Measurements from ENCODE around the gene HGD.
A peak's percentile ranks its signal among the peaks of the same experiment; 100 is the strongest.
"Not testable (repeated sequence)": the region's sequence is repeated elsewhere in the genome, so short reads cannot be mapped to it uniquely, and the experiment has no call there.

HGD gene

GRCh38 chr3:120681506-120682038, 467 bp downstream of the HGD start:
- no peak for TF ChIP-seq CTCF (IDR thresholded peaks at IDR 0.05)
- no peaks in the 10 kb centered on the region for H3K27me3 Mint-ChIP-seq (ENCODE audit: low read depth, poor library complexity)
- peaks cover 6% of the 10 kb centered on the region for H3K4me1 Mint-ChIP-seq
- no peak for DNase-seq
- no peak overlapping the region for H3K4me3 Mint-ChIP-seq
- no peak overlapping the region for H3K27ac Mint-ChIP-seq
- peaks cover 11% of the 10 kb centered on the region for H3K36me3 Mint-ChIP-seq (ENCODE audit: low read depth)
- H3K9me3 Mint-ChIP-seq: peaks cover 26% of the 10 kb centered on the region

- H3K9me3 Mint-ChIP-seq: peaks cover 28% of the 10 kb centered on the region
- no peak for TF ChIP-seq CTCF (IDR thresholded peaks at IDR 0.05)
- H3K4me3 Mint-ChIP-seq: no peak overlapping the region
Measured at GRCh38 chr3:120681018-120681417, 1.0 kb downstream of the HGD start.

GRCh38 chr3:120680193-120680894, 1.7 kb downstream of the HGD start:
- DNase-seq: no peak
- peaks cover 11% of the 10 kb centered on the region for H3K36me3 Mint-ChIP-seq (ENCODE audit: low read depth)
- H3K4me1 Mint-ChIP-seq: peaks cover 6% of the 10 kb centered on the region
- TF ChIP-seq CTCF (IDR thresholded peaks at IDR 0.05): no peak
- peaks cover 28% of the 10 kb centered on the region for H3K9me3 Mint-ChIP-seq
- no peak overlapping the region for H3K27ac Mint-ChIP-seq
- H3K4me3 Mint-ChIP-seq: no peak overlapping the region
- H3K27me3 Mint-ChIP-seq (ENCODE audit: low read depth, poor library complexity): no peaks in the 10 kb centered on the region

More at GRCh38 chr3:120681018-120681417, 1.0 kb downstream of the HGD start:
- Mint-ChIP-seq H3K4me1 (peaks cover 6% of the 10 kb centered on the region), H3K27me3 (ENCODE audit: low read depth, poor library complexity) (no peaks in the 10 kb centered on the region), H3K27ac (no peak overlapping the region), H3K36me3 (ENCODE audit: low read depth) (peaks cover 11% of the 10 kb centered on the region)
- DNase-seq: no peak

DNA sequence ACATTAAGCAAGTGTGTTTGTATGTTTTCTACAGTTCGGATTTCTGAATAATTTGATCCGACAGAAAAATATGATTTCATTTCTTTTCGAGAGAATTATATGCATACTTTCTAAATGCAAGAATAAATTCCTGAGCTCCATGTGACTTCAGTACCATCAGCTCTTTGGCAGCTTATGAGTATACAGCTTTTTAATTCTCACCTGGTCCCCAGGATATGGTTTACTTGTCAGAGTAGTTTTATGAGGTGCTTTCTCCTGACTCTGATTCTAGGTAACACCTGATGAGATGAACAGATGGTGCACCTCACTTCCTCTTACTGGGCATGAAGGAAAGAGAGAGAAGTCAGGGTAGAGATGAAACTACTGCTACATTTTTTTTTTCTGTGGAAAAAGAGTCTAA, 3.1 kb downstream of the HGD start:
- Mint-ChIP-seq H3K9me3 (peaks cover 28% of the 10 kb centered on the region), H3K4me3 (no peak overlapping the region), H3K4me1 (peaks cover 6% of the 10 kb centered on the region), H3K27me3 (ENCODE audit: low read depth, poor library complexity) (no peaks in the 10 kb centered on the region), H3K27ac (no peak overlapping the region), H3K36me3 (ENCODE audit: low read depth) (peaks cover 11% of the 10 kb centered on the region)
- no peak for TF ChIP-seq CTCF (IDR thresholded peaks at IDR 0.05)
- DNase-seq: no peak

GRCh38 chr3:120678331-120678947, 3.6 kb downstream of the HGD start:
- no peak for TF ChIP-seq CTCF (IDR thresholded peaks at IDR 0.05)
- H3K4me3 Mint-ChIP-seq: peak overlapping the region; percentile 5

GRCh38 chr3:120677193-120677592, 4.8 kb downstream of the HGD start:
- not testable (repeated sequence) for H3K27me3 Mint-ChIP-seq (ENCODE audit: low read depth, poor library complexity); H3K27ac Mint-ChIP-seq; H3K4me3 Mint-ChIP-seq; H3K4me1 Mint-ChIP-seq; DNase-seq
- H3K9me3 Mint-ChIP-seq: peaks cover 28% of the 10 kb centered on the region
- peaks cover 11% of the 10 kb centered on the region for H3K36me3 Mint-ChIP-seq (ENCODE audit: low read depth)

More at GRCh38 chr3:120678331-120678947, 3.6 kb downstream of the HGD start:
- H3K27me3 Mint-ChIP-seq (ENCODE audit: low read depth, poor library complexity): no peaks in the 10 kb centered on the region
- DNase-seq: no peak
- H3K4me1 Mint-ChIP-seq: peaks cover 6% of the 10 kb centered on the region
- H3K27ac Mint-ChIP-seq: no peak overlapping the region
- H3K36me3 Mint-ChIP-seq (ENCODE audit: low read depth): peaks cover 11% of the 10 kb centered on the region
- H3K9me3 Mint-ChIP-seq: peaks cover 28% of the 10 kb centered on the region

All from nephron progenitor cell (in vitro differentiated cells).